ENCODE results near the gene IGF2. TPM values are rescaled to one million over a fixed set of nuclear protein-coding genes. Genes with fewer than 3 reads are reported as not detected.
A peak's percentile ranks its signal among the peaks of the same experiment; 100 is the strongest.

Gene IGF2
- polyA plus RNA-seq, 1 donor (not counting 4 experiments of a cell fraction or from before 2014, with no cell fraction given): not detected

DNA sequence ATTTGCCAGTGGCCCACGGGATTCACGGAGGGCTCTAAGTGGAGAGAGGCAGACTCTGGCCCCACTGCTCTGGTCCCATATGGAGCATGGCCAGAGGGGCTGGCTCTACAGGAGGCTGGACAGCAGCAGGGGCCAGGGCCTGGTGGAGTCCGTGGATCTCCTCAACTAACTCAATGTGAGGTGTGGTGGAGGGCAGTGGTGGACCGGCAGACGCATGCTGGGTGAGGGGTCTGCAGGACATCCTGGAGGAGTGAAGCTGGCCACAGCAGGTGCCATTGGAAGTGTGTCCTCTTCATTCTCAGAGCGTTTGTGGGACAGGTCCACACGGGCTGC lies 15.6 kb downstream of the IGF2 start:
- no peak for TF ChIP-seq CTCF (optimal IDR thresholded peaks at IDR 0.05 in 1 of 3, IDR thresholded peaks at IDR 0.05 in 1 of 3, conservative IDR thresholded peaks at IDR 0.05 in 1 of 3; ENCODE audit: extremely low read depth in 1 of 3, insufficient read depth in 2 of 3, low read length in 3 of 3)
- no peak for TF ChIP-seq EZH2 (IDR thresholded peaks at IDR 0.05; ENCODE audit: low read length)
- FAIRE-seq: no peak
- peaks cover 30% of the 10 kb centered on the region for H3K27me3 ChIP-seq (ENCODE audit: control insufficient read depth, extremely low read depth, insufficient read depth, low read length)

DNA sequence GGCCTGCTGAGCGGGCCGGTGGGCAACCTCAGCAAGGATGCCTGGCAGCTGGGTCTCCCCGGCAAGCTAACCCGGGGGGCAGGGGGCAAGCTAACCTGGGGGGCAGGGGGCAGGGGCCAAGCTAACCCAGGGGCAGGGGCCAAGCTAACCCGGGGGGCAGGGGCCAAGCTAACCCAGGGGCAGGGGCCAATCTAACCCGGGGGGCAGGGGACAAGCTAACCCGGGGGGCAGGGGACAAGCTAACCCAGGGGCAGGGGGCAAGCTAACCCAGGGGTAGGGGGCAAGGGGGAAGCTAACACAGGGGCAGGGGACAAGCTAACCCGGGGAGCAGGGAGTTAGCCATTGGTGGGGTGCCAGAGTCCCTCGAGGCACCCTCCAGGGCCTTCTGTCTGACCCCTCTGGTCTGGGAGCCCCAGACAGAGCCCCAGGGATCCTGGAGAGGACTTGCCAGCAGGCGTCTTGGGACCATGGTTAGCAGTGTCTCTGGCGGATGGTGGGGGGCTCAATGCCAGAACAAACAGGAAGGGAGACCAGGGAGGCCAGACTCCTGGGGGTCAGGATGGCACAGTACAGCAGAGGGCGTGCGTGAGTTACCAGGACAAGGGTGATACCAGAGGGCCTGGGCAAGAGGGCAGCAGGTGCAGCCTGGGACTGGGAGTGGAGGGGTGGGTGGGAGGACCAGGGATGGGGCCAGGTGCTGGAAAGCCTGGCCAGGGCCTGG lies 16.1 kb downstream of the IGF2 start:
- dilution Hi-C loops (cut with MboI; ENCODE audit: extremely low pct_ligation_motif_present, low sequenced_read_pairs): no loop called here
- Histone ChIP-seq H3K36me3 (ENCODE audit: control insufficient read depth in 2 of 2, extremely low read depth in 1 of 2, insufficient read depth in 2 of 2, low read length in 2 of 2) (no peaks in the 10 kb centered on the region), H2AFZ (ENCODE audit: control insufficient read depth, low read length) (no peak overlapping the region), H3K27ac (ENCODE audit: control insufficient read depth, insufficient read depth, low read length) (no peak overlapping the region), H3K9me3 (ENCODE audit: control insufficient read depth, low read depth, low read length) (no peaks in the 10 kb centered on the region), H3K4me3 (ENCODE audit: control insufficient read depth in 2 of 3, extremely low read depth in 1 of 3, insufficient read depth in 2 of 3, low read depth in 1 of 3, low read length in 3 of 3) (no peak overlapping the region), H3K79me2 (ENCODE audit: control insufficient read depth, insufficient read depth, low read length) (no peaks in the 10 kb centered on the region), H3K4me1 (ENCODE audit: control insufficient read depth, extremely low read depth, insufficient read depth, low read length) (no peaks in the 10 kb centered on the region), H3K4me2 (ENCODE audit: control insufficient read depth, extremely low read depth, insufficient read depth, low read depth, low read length) (no peak overlapping the region), H3K9ac (ENCODE audit: control insufficient read depth, extremely low read depth, insufficient read depth, low read length) (no peak overlapping the region), H4K20me1 (ENCODE audit: control insufficient read depth, extremely low read depth, insufficient read depth, low read length) (no peaks in the 10 kb centered on the region), H3K9me1 (ENCODE audit: control insufficient read depth, extremely low read depth, insufficient read depth, low read length) (no peaks in the 10 kb centered on the region), H3K27me3 (ENCODE audit: control insufficient read depth, extremely low read depth, insufficient read depth, low read length) (peaks cover 33% of the 10 kb centered on the region)
- no peak for FAIRE-seq
- peak in 1 of 3 experiments; percentile 16 for TF ChIP-seq CTCF (optimal IDR thresholded peaks at IDR 0.05 in 1 of 3, IDR thresholded peaks at IDR 0.05 in 1 of 3, conservative IDR thresholded peaks at IDR 0.05 in 1 of 3; ENCODE audit: extremely low read depth in 1 of 3, insufficient read depth in 2 of 3, low read length in 3 of 3)
- TF ChIP-seq EZH2 (IDR thresholded peaks at IDR 0.05; ENCODE audit: low read length): no peak
- no peak for DNase-seq (ENCODE audit: low read depth, low spot score)

More for the DNA sequence above, 15.6 kb downstream of the IGF2 start:
- no peaks in the 10 kb centered on the region for H3K36me3 ChIP-seq (ENCODE audit: control insufficient read depth in 2 of 2, extremely low read depth in 1 of 2, insufficient read depth in 2 of 2, low read length in 2 of 2)
- no peaks in the 10 kb centered on the region for H3K9me1 ChIP-seq (ENCODE audit: control insufficient read depth, extremely low read depth, insufficient read depth, low read length)
- H4K20me1 ChIP-seq (ENCODE audit: control insufficient read depth, extremely low read depth, insufficient read depth, low read length): no peaks in the 10 kb centered on the region
- no peak overlapping the region for H3K9ac ChIP-seq (ENCODE audit: control insufficient read depth, extremely low read depth, insufficient read depth, low read length)
- no peak overlapping the region for H3K27ac ChIP-seq (ENCODE audit: control insufficient read depth, insufficient read depth, low read length)
- H3K4me2 ChIP-seq (ENCODE audit: control insufficient read depth, extremely low read depth, insufficient read depth, low read depth, low read length): no peak overlapping the region
- dilution Hi-C loops (cut with MboI; ENCODE audit: extremely low pct_ligation_motif_present, low sequenced_read_pairs): no loop called here
- H3K9me3 ChIP-seq (ENCODE audit: control insufficient read depth, low read depth, low read length): no peaks in the 10 kb centered on the region
- no peak overlapping the region for H3K4me3 ChIP-seq (ENCODE audit: control insufficient read depth in 2 of 3, extremely low read depth in 1 of 3, insufficient read depth in 2 of 3, low read depth in 1 of 3, low read length in 3 of 3)
- H3K4me1 ChIP-seq (ENCODE audit: control insufficient read depth, extremely low read depth, insufficient read depth, low read length): no peaks in the 10 kb centered on the region
- H3K79me2 ChIP-seq (ENCODE audit: control insufficient read depth, insufficient read depth, low read length): no peaks in the 10 kb centered on the region
- no peak overlapping the region for H2AFZ ChIP-seq (ENCODE audit: control insufficient read depth, low read length)
- no peak for DNase-seq (ENCODE audit: low read depth, low spot score)
